GM23338 (cell line): ENCODE data around the gene VPS13A. TPM values are rescaled to one million over a fixed set of nuclear protein-coding genes. Genes with fewer than 3 reads are reported as not detected.
A peak's percentile ranks its signal among the peaks of the same experiment; 100 is the strongest.
"Not testable (repeated sequence)": the region's sequence is repeated elsewhere in the genome, so short reads cannot be mapped to it uniquely, and the experiment has no call there.

Experiments
- ATAC-seq: fragments of 200-7000 bp; cut with Tn5 transposase; 3 replicates; pipeline ENCODE4 v1.9.1; 2020
- DNase-seq: peaks from one replicate; pipeline ENCODE4 v3.0.0-alpha.2; 2015; ENCODE audit warnings: low spot score
- H2AFZ ChIP-seq: fragments of 200-600 bp; sonication (generic); 2 replicates; pipeline ENCODE4 v1.8.0; 2016; ENCODE audit warnings: antibody characterized with exemption, mild to moderate bottlenecking, moderate library complexity
- H3F3A ChIP-seq: fragments of 200-600 bp; sonication (generic); replicated peaks from 2 replicates; pipeline ENCODE4 v1.8.0; 2017; ENCODE audit warnings: antibody characterized with exemption, mixed run types, low read depth
- H3K27ac ChIP-seq: fragments of 200-600 bp; sonication (generic); 2 replicates; pipeline ENCODE4 v1.6.1; 2016; ENCODE audit warnings: low read depth
- H3K27me3 ChIP-seq: fragments of 200-600 bp; sonication (generic); 2 replicates; pipeline ENCODE4 v1.8.0; 2016; ENCODE audit warnings: mild to moderate bottlenecking, mixed run types, moderate library complexity; ENCODE audit not compliant: insufficient read depth
- H3K36me3 ChIP-seq: fragments of 200-600 bp; sonication (generic); 2 replicates; pipeline ENCODE4 v1.8.0; 2016; ENCODE audit warnings: mild to moderate bottlenecking; ENCODE audit not compliant: insufficient read depth
- H3K4me1 ChIP-seq: fragments of 200-600 bp; sonication (generic); 2 replicates; pipeline ENCODE4 v1.8.0; 2016; ENCODE audit warnings: mild to moderate bottlenecking, moderate library complexity; ENCODE audit not compliant: insufficient read depth
- H3K4me2 ChIP-seq: fragments of 200-600 bp; sonication (generic); 2 replicates; pipeline ENCODE4 v1.7.1; 2017; ENCODE audit warnings: mixed run types
- H3K4me3 ChIP-seq: fragments of 200-600 bp; sonication (generic); 2 replicates; pipeline ENCODE4 v1.6.1; 2016; ENCODE audit warnings: mixed run types
- H3K79me2 ChIP-seq: fragments of 200-600 bp; sonication (generic); replicated peaks from 2 replicates; pipeline ENCODE4 v1.8.0; 2017; ENCODE audit warnings: mild to moderate bottlenecking; ENCODE audit not compliant: insufficient read depth
- H3K9me2 ChIP-seq: fragments of 200-600 bp; sonication (generic); 2 replicates; pipeline ENCODE4 v1.8.0; 2017; ENCODE audit not compliant: insufficient read depth
- H4K20me1 ChIP-seq: fragments of 200-600 bp; sonication (generic); replicated peaks from 2 replicates; pipeline ENCODE4 v1.8.0; 2017; ENCODE audit warnings: mild to moderate bottlenecking; ENCODE audit not compliant: insufficient read depth
- H3K27ac Mint-ChIP-seq: 2 replicates; pipeline ENCODE4 v1.8.0; 2020; ENCODE audit warnings: inconsistent platforms, mild to moderate bottlenecking, moderate library complexity, mixed read lengths
- H3K27me3 Mint-ChIP-seq: 3 replicates; pipeline ENCODE4 v1.8.0; 2022; ENCODE audit warnings: low read depth, mild to moderate bottlenecking, moderate library complexity, mixed read lengths, inconsistent platforms; ENCODE audit not compliant: insufficient read depth, poor library complexity
- H3K36me3 Mint-ChIP-seq: 3 replicates; pipeline ENCODE4 v1.8.0; 2021; ENCODE audit warnings: low read depth, mild to moderate bottlenecking, inconsistent platforms, moderate library complexity, mixed read lengths
- H3K4me1 Mint-ChIP-seq: 3 replicates; pipeline ENCODE4 v1.8.0; 2020; ENCODE audit warnings: mild to moderate bottlenecking, inconsistent platforms, mixed read lengths
- H3K4me3 Mint-ChIP-seq: 3 replicates; pipeline ENCODE4 v1.8.0; 2021; ENCODE audit warnings: moderate library complexity, mild to moderate bottlenecking, inconsistent platforms, mixed read lengths
- H3K9me3 Mint-ChIP-seq: 3 replicates; pipeline ENCODE4 v1.8.0; 2020; ENCODE audit warnings: moderate library complexity, mild to moderate bottlenecking, inconsistent platforms, mixed read lengths
- CREB1 ChIP-seq: fragments of 250-450 bp; sonication (Bioruptor Pico); IDR thresholded peaks from 2 replicates; pipeline ENCODE4 v1.5.0; 2020; ENCODE audit warnings: low read depth, mild to moderate bottlenecking, moderate library complexity
- EZH2 ChIP-seq: fragments of 200-600 bp; sonication (generic); IDR thresholded peaks from one replicate; pipeline ENCODE4 v1.8.0; 2017; ENCODE audit warnings: antibody characterized with exemption, mild to moderate bottlenecking, low read depth; ENCODE audit not compliant: unreplicated experiment
- EZH2phosphoT487 ChIP-seq: fragments of 200-600 bp; sonication (generic); IDR thresholded peaks from one replicate; pipeline ENCODE4 v1.8.1; 2018; ENCODE audit warnings: antibody characterized with exemption; ENCODE audit not compliant: unreplicated experiment
- JUNB ChIP-seq: IDR thresholded peaks from one replicate; pipeline ENCODE4 v1.6.1; 2016; ENCODE audit warnings: antibody characterized with exemption; ENCODE audit not compliant: unreplicated experiment
- NANOG ChIP-seq: IDR thresholded peaks from 2 replicates; pipeline ENCODE4 v1.6.1; 2016; ENCODE audit warnings: antibody characterized with exemption, borderline replicate concordance
- POLR2AphosphoS5 ChIP-seq: IDR thresholded peaks from 2 replicates; pipeline ENCODE4 v1.6.1; 2016; ENCODE audit warnings: antibody characterized with exemption, low read depth
- STAT1 ChIP-seq: IDR thresholded peaks from one replicate; pipeline ENCODE4 v1.6.1; 2016; ENCODE audit warnings: antibody characterized with exemption; ENCODE audit not compliant: unreplicated experiment
- ZNF114 ChIP-seq: fragments of 250-450 bp; sonication (Bioruptor Pico); IDR thresholded peaks from 2 replicates; pipeline ENCODE4 v1.5.0; 2020; ENCODE audit warnings: mild to moderate bottlenecking, moderate library complexity
- ZNF331 ChIP-seq: fragments of 250-450 bp; sonication (Bioruptor Pico); IDR thresholded peaks from 2 replicates; pipeline ENCODE4 v1.5.0; 2020; ENCODE audit warnings: low read depth, mild to moderate bottlenecking, moderate library complexity
- polyA plus RNA-seq: library from polyadenylated mRNA; unstranded; fragments of >200 nt; fragmentation: Nextera tagmentation; extraction: Ambion mirVana; gene quantifications from 2 replicates; pipeline ENCODE4 v1.2.1, GENCODE V29; 2016
- total RNA-seq: library from RNA; depleted of rRNA; stranded (reverse); fragments of >200 nt; shearing (Covaris generic); gene quantifications from 2 replicates; pipeline ENCODE4 v1.2.3, GENCODE V29; 2014
- TF ChIP-seq, protein P1 (sequence below): IDR thresholded peaks from one replicate; pipeline ENCODE4 v1.6.1; 2018; ENCODE audit warnings: antibody characterized with exemption; ENCODE audit not compliant: unreplicated experiment
- TF ChIP-seq, protein P2 (sequence below), 2 experiments: fragments of 200-600 bp in 1 of 2; sonication (generic) in 1 of 2; conservative IDR thresholded peaks; 2 replicates each; pipeline versions ENCODE4 v1.5.1 to v1.6.1; 2016 to 2017; ENCODE audit warnings: antibody characterized with exemption in 2 of 2, low read depth in 2 of 2, mild to moderate bottlenecking in 2 of 2, moderate library complexity in 1 of 2

VPS13A gene
- total and polyA plus RNA-seq, 2 experiments from 2014 or later: 45.9 to 68.1 TPM

DNA sequence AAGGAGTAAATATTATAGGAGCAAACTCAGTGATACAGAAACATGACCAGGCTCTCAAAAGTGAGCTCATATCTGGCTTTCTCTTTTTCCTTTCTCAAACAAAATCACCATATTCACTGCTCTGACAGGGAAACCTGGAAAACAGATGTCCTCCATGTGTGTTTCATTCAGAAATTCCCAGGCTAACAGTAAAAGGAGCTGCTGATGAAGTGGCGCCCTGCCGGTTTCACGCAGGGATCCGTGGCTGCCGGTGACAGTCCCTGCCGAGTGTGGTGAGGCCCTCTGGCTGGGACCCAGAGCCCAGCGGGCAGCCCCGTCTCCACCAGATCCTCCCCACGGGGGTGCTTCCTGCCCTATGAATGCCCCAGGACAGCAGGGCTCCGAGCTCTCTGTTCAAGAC lies 262.7 kb downstream of the VPS13A start (continued):
- TF ChIP-seq, protein P1, sequence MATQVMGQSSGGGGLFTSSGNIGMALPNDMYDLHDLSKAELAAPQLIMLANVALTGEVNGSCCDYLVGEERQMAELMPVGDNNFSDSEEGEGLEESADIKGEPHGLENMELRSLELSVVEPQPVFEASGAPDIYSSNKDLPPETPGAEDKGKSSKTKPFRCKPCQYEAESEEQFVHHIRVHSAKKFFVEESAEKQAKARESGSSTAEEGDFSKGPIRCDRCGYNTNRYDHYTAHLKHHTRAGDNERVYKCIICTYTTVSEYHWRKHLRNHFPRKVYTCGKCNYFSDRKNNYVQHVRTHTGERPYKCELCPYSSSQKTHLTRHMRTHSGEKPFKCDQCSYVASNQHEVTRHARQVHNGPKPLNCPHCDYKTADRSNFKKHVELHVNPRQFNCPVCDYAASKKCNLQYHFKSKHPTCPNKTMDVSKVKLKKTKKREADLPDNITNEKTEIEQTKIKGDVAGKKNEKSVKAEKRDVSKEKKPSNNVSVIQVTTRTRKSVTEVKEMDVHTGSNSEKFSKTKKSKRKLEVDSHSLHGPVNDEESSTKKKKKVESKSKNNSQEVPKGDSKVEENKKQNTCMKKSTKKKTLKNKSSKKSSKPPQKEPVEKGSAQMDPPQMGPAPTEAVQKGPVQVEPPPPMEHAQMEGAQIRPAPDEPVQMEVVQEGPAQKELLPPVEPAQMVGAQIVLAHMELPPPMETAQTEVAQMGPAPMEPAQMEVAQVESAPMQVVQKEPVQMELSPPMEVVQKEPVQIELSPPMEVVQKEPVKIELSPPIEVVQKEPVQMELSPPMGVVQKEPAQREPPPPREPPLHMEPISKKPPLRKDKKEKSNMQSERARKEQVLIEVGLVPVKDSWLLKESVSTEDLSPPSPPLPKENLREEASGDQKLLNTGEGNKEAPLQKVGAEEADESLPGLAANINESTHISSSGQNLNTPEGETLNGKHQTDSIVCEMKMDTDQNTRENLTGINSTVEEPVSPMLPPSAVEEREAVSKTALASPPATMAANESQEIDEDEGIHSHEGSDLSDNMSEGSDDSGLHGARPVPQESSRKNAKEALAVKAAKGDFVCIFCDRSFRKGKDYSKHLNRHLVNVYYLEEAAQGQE: no peak

DNA sequence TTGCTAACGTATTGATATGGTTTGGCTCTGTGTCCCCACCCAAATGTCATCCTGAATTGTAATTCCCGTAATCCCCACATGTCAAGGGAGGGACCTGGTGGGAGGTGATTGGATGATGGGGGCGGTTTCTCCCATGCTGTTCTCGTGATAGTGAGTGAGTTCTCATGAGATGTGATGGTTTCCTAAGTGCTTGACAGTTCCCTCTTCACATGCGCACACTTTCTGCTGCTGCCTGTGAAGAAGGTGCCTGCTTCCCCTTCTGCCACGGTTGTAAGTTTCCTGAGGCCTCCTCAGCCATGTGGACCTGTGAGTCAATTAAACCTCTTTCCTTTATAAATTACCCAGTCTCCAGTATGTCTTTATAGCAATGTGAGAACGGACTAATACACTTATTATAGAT lies 263.8 kb downstream of the VPS13A start:
- H3K27ac ChIP-seq, H3K4me3 ChIP-seq, H3K36me3 ChIP-seq, H3K36me3 Mint-ChIP-seq, H3F3A ChIP-seq, H4K20me1 ChIP-seq, H3K4me2 ChIP-seq, H3K27me3 ChIP-seq, H3K27me3 Mint-ChIP-seq, H3K9me3 Mint-ChIP-seq, H3K4me3 Mint-ChIP-seq, H2AFZ ChIP-seq, H3K79me2 ChIP-seq: not testable (repeated sequence)
- ATAC-seq: peak; percentile 20; the same call in 2 of the 3 replicates
- Histone ChIP-seq H3K9me2 (peaks cover 16% of the 10 kb centered on the region; the same call in 1 of the 2 replicates), H3K4me1 (peaks cover 17% of the 10 kb centered on the region)
- peaks cover 24% of the 10 kb centered on the region for H3K4me1 Mint-ChIP-seq
- DNase-seq: peak; percentile 33
- peak overlapping the region; percentile 74; the same call in 1 of the 2 replicates for H3K27ac Mint-ChIP-seq

DNA sequence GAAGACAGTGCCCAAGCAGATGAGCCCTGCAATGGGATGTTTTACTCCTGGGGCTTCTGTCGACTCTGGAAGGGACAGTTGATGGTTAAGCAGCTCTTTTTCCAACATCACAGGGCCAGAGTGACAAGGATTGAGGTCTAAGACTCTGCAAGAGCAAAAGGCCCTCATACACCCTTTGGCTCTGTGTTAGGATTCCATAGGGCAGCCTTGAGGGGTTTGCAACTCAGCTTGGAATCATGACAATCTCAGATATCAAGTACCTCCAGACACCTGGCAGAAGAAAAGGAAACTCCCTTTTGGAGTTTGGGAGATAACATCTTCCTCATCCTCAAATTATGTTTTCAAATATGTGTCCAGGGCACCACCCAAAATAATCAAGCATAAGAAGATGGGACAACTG lies 265.1 kb downstream of the VPS13A start:
- Mint-ChIP-seq H3K36me3 (peaks cover 6% of the 10 kb centered on the region; the same call in 1 of the 3 replicates), H3K9me3 (peaks cover under 1% of the 10 kb centered on the region; the same call in 1 of the 3 replicates), H3K27ac (no peak overlapping the region), H3K27me3 (peaks cover 3% of the 10 kb centered on the region), H3K4me3 (no peak overlapping the region), H3K4me1 (peaks cover 24% of the 10 kb centered on the region)
- Histone ChIP-seq H3F3A (no peaks in the 10 kb centered on the region), H3K27ac (no peak overlapping the region), H3K79me2 (no peaks in the 10 kb centered on the region), H3K4me3 (no peak overlapping the region), H3K9me2 (peaks cover 15% of the 10 kb centered on the region; the same call in 1 of the 2 replicates), H3K36me3 (no peaks in the 10 kb centered on the region), H3K27me3 (no peaks in the 10 kb centered on the region), H3K4me2 (no peak overlapping the region), H2AFZ (no peak overlapping the region), H4K20me1 (no peaks in the 10 kb centered on the region), H3K4me1 (peaks cover 17% of the 10 kb centered on the region)
- TF ChIP-seq NANOG (no peak), EZH2phosphoT487 (no peak), STAT1 (no peak), EZH2 (no peak), ZNF331 (CRISPR knock-in tag) (no peak), JUNB (no peak), POLR2AphosphoS5 (no peak), CREB1 (CRISPR knock-in tag) (no peak), ZNF114 (CRISPR knock-in tag) (no peak)
- TF ChIP-seq, protein P1: no peak
- TF ChIP-seq, protein P2, sequence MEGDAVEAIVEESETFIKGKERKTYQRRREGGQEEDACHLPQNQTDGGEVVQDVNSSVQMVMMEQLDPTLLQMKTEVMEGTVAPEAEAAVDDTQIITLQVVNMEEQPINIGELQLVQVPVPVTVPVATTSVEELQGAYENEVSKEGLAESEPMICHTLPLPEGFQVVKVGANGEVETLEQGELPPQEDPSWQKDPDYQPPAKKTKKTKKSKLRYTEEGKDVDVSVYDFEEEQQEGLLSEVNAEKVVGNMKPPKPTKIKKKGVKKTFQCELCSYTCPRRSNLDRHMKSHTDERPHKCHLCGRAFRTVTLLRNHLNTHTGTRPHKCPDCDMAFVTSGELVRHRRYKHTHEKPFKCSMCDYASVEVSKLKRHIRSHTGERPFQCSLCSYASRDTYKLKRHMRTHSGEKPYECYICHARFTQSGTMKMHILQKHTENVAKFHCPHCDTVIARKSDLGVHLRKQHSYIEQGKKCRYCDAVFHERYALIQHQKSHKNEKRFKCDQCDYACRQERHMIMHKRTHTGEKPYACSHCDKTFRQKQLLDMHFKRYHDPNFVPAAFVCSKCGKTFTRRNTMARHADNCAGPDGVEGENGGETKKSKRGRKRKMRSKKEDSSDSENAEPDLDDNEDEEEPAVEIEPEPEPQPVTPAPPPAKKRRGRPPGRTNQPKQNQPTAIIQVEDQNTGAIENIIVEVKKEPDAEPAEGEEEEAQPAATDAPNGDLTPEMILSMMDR (conservative IDR thresholded peaks at IDR 0.05; ENCODE audit: low read depth in 2 of 2): no peak
- no peak for ATAC-seq
- no peak for DNase-seq
